Body of pancreas (tissue), 4 donors: ENCODE data around the gene CDH6.

Experiments
- CTCF ChIP-seq, 7 experiments: fragments of 450-650 bp in 4 of 7; fragments of 200-600 bp in 3 of 7; sonication (generic) in 3 of 7; IDR thresholded peaks; one replicate each; pipeline ENCODE4 v1.5.1; 2016 to 2019; ENCODE audit warnings: antibody characterized with exemption in 7 of 7
- POLR2A ChIP-seq, 3 donors: fragments of 450-650 bp; IDR thresholded peaks; one replicate each; pipeline ENCODE4 v1.6.1; 2016; ENCODE audit warnings: antibody characterized with exemption in 3 of 3, mild to moderate bottlenecking in 2 of 3

- no peak for TF ChIP-seq CTCF (IDR thresholded peaks at IDR 0.05)
- TF ChIP-seq POLR2A (IDR thresholded peaks at IDR 0.05): no peak
Measured at GRCh38 chr5:31365776-31366175, 172.3 kb downstream of the CDH6 start.
